GM18909 (cell line): ENCODE measurements around the gene CELF5.
"Not testable (repeated sequence)": the region's sequence is repeated elsewhere in the genome, so short reads cannot be mapped to it uniquely, and the experiment has no call there.

ENCODE experiments used
- ATAC-seq: cut with Tn5 transposase; IDR thresholded peaks from one replicate; pipeline ENCODE4 v1.9.1; 2021; ENCODE audit warnings: mild to moderate bottlenecking; ENCODE audit not compliant: unreplicated experiment, poor library complexity

The CELF5 gene

GRCh38 chr19:3314962-3315675 lies 90.7 kb downstream of the CELF5 start:
- no peak for ATAC-seq

GRCh38 chr19:3315676-3315973 lies 91.2 kb downstream of the CELF5 start:
- no peak for ATAC-seq

DNA sequence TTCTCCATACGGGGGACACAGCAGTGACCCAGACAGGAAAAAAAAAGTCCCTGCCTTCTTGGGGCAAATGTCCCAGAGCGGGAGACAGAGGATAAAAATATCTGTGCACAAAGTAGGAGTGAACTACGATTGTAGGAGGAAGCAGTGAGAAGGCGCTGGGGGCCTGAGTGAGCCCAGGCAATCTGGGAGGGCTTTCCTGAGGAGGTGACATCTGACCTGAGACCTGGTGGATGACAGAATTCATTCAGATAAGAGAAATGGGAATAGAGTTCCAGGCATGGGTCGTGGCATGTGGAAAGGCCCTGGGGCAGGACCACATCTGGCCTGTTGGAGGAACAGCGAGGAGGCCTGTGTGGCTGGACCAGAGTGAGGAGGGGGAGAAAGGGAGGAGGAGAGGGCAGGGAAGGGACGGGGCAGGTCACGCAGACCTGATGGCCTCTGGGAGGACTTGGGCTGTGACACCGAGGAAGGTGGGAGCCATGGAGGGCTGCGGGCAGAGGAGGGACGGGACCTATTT lies 91.7 kb downstream of the CELF5 start:
- no peak for ATAC-seq

GRCh38 chr19:3316659-3317207 lies 92.3 kb downstream of the CELF5 start:
- ATAC-seq = no peak

- no peak for ATAC-seq
Observed at GRCh38 chr19:3319643-3320353, 95.3 kb downstream of the CELF5 start.

DNA sequence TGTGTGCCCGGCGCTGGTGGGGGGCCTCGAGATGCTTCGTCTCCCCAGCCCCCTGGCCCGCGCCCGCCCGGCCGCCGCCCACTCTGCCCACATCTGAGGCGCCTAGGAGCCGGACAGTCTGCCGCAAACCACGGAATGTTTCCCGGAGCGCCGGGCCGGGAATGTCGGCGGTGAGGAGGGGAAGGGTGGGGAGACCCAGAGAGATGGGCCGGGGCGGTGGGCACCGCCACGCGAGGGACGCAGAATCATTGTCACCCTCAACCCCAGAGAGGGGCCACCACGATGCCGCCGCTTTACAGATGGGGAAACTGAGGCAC lies 95.9 kb downstream of the CELF5 start:
- ATAC-seq = no peak

DNA sequence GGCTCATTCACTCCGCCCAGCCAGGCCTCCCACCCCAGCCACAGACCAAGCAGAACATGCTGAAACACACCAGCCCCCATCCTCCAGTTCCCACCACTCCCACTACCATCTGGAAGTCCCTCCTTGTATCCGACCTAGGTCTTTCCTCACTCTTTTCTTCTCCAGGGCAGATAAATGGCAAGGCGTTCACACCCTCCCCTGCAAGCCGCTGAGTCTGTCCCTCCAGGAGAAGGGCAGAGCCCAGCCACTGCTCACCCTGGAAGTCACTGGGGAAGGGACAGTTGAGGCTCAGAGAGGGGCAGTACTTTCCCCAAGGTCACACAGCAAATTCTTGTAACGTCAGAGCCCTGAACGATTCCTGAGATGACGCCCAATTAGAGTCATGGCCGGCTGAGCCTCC lies 96.4 kb downstream of the CELF5 start:
- ATAC-seq = no peak

DNA sequence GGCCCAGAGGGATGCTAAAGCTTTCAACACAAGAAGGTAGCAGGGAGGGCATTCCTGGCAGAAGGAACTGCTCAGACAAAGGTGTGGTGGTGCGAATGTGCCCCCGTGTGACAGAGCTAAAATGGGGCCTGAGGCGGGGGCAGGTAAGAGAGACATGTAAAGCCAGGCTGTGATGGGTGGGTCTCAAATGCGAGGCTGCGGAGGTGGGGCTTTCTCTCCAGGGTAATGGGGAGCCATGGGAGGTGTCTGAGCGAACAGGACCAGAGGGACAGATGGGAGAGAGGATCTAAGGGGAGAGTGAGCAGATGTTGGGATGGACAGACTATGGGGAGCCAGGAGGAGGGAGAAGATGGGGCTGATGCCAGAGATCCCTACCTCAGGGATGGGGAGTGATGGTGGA lies 97.2 kb downstream of the CELF5 start:
- ATAC-seq = no peak

DNA sequence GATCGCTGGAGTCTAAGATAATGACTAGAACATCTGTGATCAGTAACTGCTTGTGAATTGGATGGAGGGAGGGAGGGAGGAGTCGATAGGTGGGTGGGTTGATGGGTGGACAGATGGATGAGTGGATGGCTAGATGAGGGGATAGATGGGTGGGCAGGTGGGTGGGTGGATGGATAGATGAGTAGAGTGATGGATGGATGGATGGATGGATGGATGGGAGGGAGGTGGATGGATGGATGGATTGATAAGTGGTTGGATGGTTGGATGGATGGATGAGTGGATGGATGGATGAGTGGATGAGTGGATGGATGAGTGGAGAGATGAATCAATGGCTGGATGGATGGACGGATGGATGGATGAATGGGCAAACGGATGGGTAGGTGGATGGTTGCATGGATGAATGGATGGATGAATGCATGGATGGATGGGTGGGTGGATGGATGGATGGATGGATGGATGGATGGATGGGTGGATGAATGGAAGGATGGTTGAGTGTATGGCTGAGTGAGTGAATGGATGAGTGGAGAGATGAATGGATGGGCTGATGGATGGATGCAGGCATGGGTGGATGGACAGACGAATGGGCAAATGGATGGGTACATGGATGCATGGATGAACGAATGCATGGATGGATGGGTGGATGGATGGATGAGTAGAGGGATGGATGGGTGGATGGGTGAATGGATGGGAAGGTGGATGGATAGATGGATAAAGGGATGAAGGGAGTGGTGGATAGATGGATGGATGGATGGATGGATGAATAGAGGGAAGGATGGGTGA lies 97.9 kb downstream of the CELF5 start:
- ATAC-seq = no peak

DNA sequence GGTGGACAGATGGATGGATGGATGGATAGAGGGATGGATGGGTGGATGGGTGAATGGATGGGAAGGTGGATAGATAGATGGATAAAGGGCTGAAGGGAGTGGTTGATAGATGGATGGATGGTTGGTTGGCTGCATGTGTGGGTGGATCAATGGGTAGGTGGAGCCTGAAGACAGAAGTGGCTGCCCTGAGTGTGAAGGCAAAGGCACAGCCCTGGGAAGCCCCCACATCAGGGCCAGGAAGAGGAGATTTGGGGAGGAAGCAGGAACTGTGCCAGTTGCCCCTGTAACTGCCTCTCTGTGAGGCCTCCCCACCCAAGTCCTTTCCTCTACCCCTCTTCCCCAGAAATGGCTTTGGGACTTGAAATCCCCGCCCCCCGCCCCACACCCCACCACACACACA lies 98.6 kb downstream of the CELF5 start:
- ATAC-seq = no peak

GRCh38 chr19:3323658-3324057 lies 99.2 kb downstream of the CELF5 start:
- no peak for ATAC-seq

- no peak for ATAC-seq
Observed at GRCh38 chr19:3324405-3324856, 100.0 kb downstream of the CELF5 start.

- no peak for ATAC-seq
Observed at GRCh38 chr19:3325451-3325850, 101.0 kb downstream of the CELF5 start.

DNA sequence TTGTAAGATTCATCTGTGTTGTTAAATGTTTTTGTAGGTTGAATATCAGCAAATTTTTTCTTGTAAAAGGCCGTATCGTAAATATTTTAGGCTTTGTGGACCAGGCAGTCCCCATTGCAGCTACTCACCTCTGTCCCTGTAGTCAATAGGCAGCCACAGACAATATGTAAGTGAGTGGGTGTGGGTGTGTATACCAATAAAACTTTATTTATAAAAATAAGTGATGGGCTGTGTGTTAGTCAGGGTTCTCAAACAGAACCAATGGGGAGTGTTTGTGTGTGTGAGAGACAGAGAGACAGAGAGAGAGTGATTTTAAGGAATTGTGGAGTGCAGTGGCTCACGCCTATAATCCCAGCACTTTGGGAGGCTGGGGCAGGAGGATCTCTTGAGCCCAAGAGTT lies 104.3 kb downstream of the CELF5 start:
- no peak for ATAC-seq

DNA sequence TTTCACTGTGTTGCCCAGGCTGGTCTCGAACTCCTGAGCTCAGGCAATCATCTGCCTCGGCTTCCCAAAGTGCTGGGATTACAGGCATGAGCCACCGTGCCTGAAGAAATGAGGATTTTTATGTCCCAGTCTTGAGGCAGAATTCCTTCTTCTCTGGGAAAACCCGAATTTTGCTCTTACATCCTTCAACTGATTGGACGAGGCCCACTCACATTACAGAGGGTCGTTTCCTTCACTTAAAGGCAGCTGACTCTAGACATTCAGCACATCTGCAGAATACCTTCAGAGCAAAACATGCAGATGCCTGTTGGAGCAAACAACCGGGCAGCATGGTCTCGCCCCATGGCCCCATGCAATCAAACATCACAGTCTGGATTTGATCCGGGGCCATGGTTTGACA lies 105.6 kb downstream of the CELF5 start:
- ATAC-seq = no peak

DNA sequence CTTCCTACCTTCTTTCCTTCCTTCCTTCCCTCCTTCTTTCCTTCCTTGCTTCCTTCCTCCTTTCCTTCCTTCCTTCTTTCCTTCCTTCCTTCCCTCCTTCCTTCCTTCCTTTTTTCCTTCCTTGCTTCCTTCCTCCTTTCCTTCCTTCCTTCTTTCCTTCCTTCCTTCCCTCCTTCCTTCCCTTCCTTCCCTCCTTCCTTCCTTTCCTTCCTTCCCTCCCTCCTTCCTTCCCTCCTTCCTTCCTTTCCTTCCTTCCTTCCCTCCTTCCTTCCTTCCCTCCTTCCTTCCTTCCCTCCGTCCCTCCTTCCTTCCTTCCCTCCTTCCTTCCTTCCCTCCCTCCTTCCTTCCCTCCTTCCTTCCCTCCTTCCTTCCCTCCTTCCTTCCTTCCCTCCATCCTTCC lies 107.8 kb downstream of the CELF5 start:
- ATAC-seq = not testable (repeated sequence)

DNA sequence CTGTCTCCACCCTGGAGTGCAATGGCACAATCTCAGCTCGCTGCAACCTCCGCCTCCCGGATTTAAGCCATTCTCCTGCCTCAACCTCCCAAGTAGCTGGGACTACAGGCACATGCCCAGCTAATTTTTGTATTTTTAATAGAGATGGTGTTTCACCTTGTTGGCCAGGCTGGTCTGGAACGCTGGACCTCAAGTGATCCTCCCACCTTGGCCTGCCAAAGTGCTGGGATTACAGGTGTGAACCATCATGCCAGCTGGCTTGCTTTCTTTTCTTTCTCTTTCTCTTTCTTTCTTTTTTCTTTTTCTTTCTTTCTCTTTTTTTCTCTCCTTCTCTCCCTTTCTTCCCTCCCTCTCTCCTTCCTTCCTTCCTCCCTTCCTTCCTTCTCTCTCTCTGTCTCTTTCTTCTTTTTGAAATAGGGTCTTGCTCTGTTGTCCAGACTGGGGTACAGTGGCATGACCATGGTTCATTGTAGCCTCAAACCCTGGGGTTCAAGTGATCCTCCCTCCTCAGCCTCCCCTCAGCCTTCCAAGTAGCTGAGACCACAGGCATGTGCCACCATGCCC lies 108.6 kb downstream of the CELF5 start:
- no peak for ATAC-seq

DNA sequence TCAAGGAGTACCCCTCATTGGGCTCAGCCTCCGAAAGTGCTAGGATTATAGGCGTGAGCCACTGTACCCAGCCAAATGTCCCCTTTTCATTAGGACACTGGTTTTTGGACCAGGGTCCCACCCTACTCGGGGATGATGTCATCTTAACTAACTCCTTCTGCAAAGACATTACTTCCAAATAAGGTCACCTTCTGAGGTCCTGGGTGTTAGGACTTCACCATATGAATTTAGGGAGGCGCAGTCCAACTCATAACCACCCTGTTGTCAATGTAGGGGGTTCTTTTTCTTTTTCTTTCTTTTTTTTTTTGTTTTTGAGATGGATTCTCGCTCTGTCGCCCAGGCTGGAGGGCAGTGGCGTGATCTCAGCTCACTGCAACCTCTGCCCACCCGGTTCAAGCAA lies 109.2 kb downstream of the CELF5 start:
- no peak for ATAC-seq

GRCh38 chr19:3334749-3335430 lies 110.4 kb downstream of the CELF5 start:
- ATAC-seq = not testable (repeated sequence)
